HEK293 (cell line): Measurements from ENCODE around the gene ADGRL1.
"Not testable (repeated sequence)": the region's sequence is repeated elsewhere in the genome, so short reads cannot be mapped to it uniquely, and the experiment has no call there.

Experiments
- CTCF ChIA-PET: fragments of 350-600 bp; formaldehyde crosslinking; extraction: SDS; loops from one replicate; lab custom pipeline; 2021; ENCODE audit warnings: antibody characterized with exemption; lab: Yijun Ruan, JAX
- POLR2A ChIA-PET: fragments of 300-600 bp; formaldehyde crosslinking; extraction: SDS; loops from one replicate; lab custom pipeline; 2020; ENCODE audit warnings: antibody characterized with exemption, inconsistent platforms; lab: Yijun Ruan, JAX
- H3K27ac ChIP-seq: fragments of 200-500 bp; sonication (Bioruptor generic); 2 replicates; pipeline ENCODE4 v1.5.1; 2014; ENCODE audit warnings: low read depth, low read length, control low read depth, inconsistent platforms; ENCODE audit errors: extremely low read depth
- H3K36me3 ChIP-seq, 2 experiments: fragments of 200-500 bp in 1 of 2; sonication (Bioruptor generic) in 1 of 2; 1 replicate in 1 of 2; 2 replicates in 1 of 2; pipeline ENCODE4 v1.5.1; 2014 to 2017; ENCODE audit warnings: inconsistent platforms in 2 of 2, low read length in 2 of 2; ENCODE audit not compliant: control insufficient read depth in 2 of 2, insufficient read depth in 1 of 2
- H3K4me1 ChIP-seq: fragments of 200-500 bp; sonication (Bioruptor generic); 2 replicates; pipeline ENCODE4 v1.5.1; 2014; ENCODE audit warnings: mild to moderate bottlenecking, low read length, inconsistent platforms; ENCODE audit not compliant: control insufficient read depth, insufficient read depth
- H3K4me3 ChIP-seq: 2 replicates; pipeline ENCODE4 v1.5.1; 2011; ENCODE audit warnings: low read depth, mild to moderate bottlenecking, control low read depth, low read length, moderate library complexity
- H3K9me3 ChIP-seq: fragments of 200-500 bp; sonication (Bioruptor generic); 2 replicates; pipeline ENCODE4 v1.5.1; 2014; ENCODE audit warnings: low read depth, low read length, inconsistent platforms; ENCODE audit not compliant: control insufficient read depth, insufficient read depth
- FEZF1 ChIP-seq: fragments of 450-650 bp; formaldehyde crosslinking; IDR thresholded peaks from 2 replicates; pipeline ENCODE4 v1.5.1; 2016; ENCODE audit warnings: missing biosample characterization, missing genetic modification characterization
- PRDM6 ChIP-seq: fragments of 450-650 bp; formaldehyde crosslinking; IDR thresholded peaks from 2 replicates; pipeline ENCODE4 v1.5.1; 2017; ENCODE audit warnings: missing biosample characterization, missing genetic modification characterization
- SP7 ChIP-seq: fragments of 450-650 bp; formaldehyde crosslinking; IDR thresholded peaks from 2 replicates; pipeline ENCODE4 v1.5.1; 2016; ENCODE audit warnings: missing biosample characterization, missing genetic modification characterization
- ZNF121 ChIP-seq: fragments of 450-650 bp; formaldehyde crosslinking; IDR thresholded peaks from 2 replicates; pipeline ENCODE4 v1.5.1; 2016; ENCODE audit warnings: missing biosample characterization, missing genetic modification characterization
- ZNF146 ChIP-seq: fragments of 450-650 bp; formaldehyde crosslinking; IDR thresholded peaks from 2 replicates; pipeline ENCODE4 v1.5.1; 2016; ENCODE audit warnings: missing biosample characterization, missing genetic modification characterization
- ZNF155 ChIP-seq: fragments of 450-650 bp; formaldehyde crosslinking; IDR thresholded peaks from 2 replicates; pipeline ENCODE4 v1.5.1; 2016; ENCODE audit warnings: missing biosample characterization, missing genetic modification characterization
- ZNF596 ChIP-seq: fragments of 450-650 bp; IDR thresholded peaks from 2 replicates; pipeline ENCODE4 v1.5.0; 2018; ENCODE audit warnings: missing biosample characterization, mild to moderate bottlenecking, missing genetic modification characterization, moderate library complexity
- ZNF701 ChIP-seq: fragments of 450-650 bp; formaldehyde crosslinking; IDR thresholded peaks from 2 replicates; pipeline ENCODE4 v1.5.1; 2016; ENCODE audit warnings: missing biosample characterization, missing genetic modification characterization

Gene ADGRL1

GRCh38 chr19:14218620-14219330, 12.8 kb upstream of the ADGRL1 start:
- ChIA-PET POLR2A (interaction anchor here (0.6 kb wide), 1 partner anchor 16 kb away, joined by 4 read pairs; no protein-coding TSS in a partner anchor), CTCF (interaction anchor here (0.6 to 2.9 kb wide), 4 partner anchors 18 to 155 kb away, joined by 3 to 16 read pairs (median 6); no protein-coding TSS in a partner anchor)
- H3K36me3 ChIP-seq = no peaks in the 10 kb centered on the region
- TF ChIP-seq ZNF155 (tag by site-specific recombination) (no peak), ZNF146 (peak; percentile 82)
- H3K4me3 ChIP-seq = no peak overlapping the region
- H3K4me1 ChIP-seq = no peaks in the 10 kb centered on the region
- H3K9me3 ChIP-seq = no peaks in the 10 kb centered on the region
- no peak overlapping the region for H3K27ac ChIP-seq

- H3K4me3 ChIP-seq = not testable (repeated sequence)
These were observed 11.9 kb upstream of the ADGRL1 start for GRCh38 chr19:14217886-14218285.

GRCh38 chr19:14214580-14214979, 8.6 kb upstream of the ADGRL1 start:
- Histone ChIP-seq H3K36me3 (no peaks in the 10 kb centered on the region), H3K4me1 (no peaks in the 10 kb centered on the region), H3K4me3 (no peak overlapping the region), H3K27ac (no peak overlapping the region), H3K9me3 (no peaks in the 10 kb centered on the region)
- TF ChIP-seq FEZF1 = no peak
- no peak for TF ChIP-seq ZNF596 (tag by site-specific recombination)
- TF ChIP-seq PRDM6 (tag by site-specific recombination) = no peak
- no peak for TF ChIP-seq ZNF121 (tag by site-specific recombination)
- no peak for TF ChIP-seq ZNF701
- TF ChIP-seq SP7 (tag by site-specific recombination) = no peak
- ChIA-PET POLR2A (no interaction called here), CTCF (interaction anchor here (0.6 to 1.4 kb wide), 2 partner anchors 32 to 134 kb away, joined by 5 to 6 read pairs; no protein-coding TSS in a partner anchor)

More at GRCh38 chr19:14217886-14218285, 11.9 kb upstream of the ADGRL1 start:
- CTCF ChIA-PET = interaction anchor here (0.6 to 2.9 kb wide), 7 partner anchors 17 to 245 kb away, joined by 3 to 16 read pairs (median 3); no protein-coding TSS in a partner anchor
- H3K27ac ChIP-seq, H3K36me3 ChIP-seq, H3K9me3 ChIP-seq, POLR2A ChIA-PET, H3K4me1 ChIP-seq: not testable (repeated sequence)

GRCh38 chr19:14210182-14210581, 4.2 kb upstream of the ADGRL1 start:
- H3K9me3 ChIP-seq, H3K4me1 ChIP-seq, H3K4me3 ChIP-seq, CTCF ChIA-PET, H3K27ac ChIP-seq, H3K36me3 ChIP-seq, POLR2A ChIA-PET: not testable (repeated sequence)

GRCh38 chr19:14209401-14209800, 3.4 kb upstream of the ADGRL1 start:
- CTCF ChIA-PET, H3K4me1 ChIP-seq, H3K36me3 ChIP-seq, POLR2A ChIA-PET, H3K4me3 ChIP-seq, H3K27ac ChIP-seq, H3K9me3 ChIP-seq: not testable (repeated sequence)

GRCh38 chr19:14208496-14208895, 2.5 kb upstream of the ADGRL1 start:
- not testable (repeated sequence) for H3K9me3 ChIP-seq, H3K36me3 ChIP-seq, H3K27ac ChIP-seq, H3K4me3 ChIP-seq, H3K4me1 ChIP-seq
- POLR2A ChIA-PET = interaction anchor here (0.5 to 1.3 kb wide), 2 partner anchors 72 to 173 kb away, joined by 3 read pairs; partner anchors contain the start of gene ADGRE5
- CTCF ChIA-PET = interaction anchor here (0.6 kb wide), 1 partner anchor 171 kb away, joined by 5 read pairs; no protein-coding TSS in a partner anchor
